ENCODE measurements around the gene TUB.

Gene TUB

DNA sequence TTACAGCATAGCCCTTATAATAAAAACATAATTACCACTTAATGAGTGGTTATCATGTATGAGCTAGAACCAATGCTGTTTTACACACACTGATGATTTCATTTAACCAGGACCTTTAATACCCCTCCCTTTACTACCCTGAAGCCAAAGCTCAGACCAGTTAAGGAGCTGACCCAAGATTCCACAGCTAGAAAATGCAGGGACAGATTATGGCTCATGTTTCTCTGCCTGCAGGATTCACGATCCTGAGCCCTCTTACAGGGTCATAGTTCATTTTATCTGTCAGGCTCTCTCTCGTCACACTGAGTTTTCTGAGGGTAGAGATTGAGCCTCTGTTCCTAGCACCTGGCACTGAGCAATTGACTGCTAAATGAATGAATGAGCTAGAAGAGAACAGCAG lies 27.4 kb downstream of the TUB start:
- DNase-seq (ENCODE audit: low read depth): no peak

DNA sequence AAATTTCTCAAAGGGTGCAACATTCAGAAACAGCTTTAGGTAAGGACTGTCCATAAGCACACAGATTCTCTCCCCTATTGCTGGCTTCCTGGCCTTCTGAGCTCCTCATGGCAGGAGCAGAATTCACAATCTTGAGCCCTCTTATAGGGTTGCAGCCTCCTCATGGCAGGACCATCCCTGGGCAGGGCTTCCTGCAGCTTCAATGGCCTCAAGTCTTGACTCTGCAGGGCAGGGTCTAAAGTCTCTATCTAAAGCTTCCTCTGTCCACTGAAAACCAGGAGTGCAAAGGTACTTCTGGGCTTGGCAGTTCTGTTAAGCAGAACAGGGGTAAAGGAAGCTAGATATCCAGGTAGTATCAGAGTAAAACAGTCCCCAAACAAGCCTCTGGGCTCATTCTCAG lies 28.7 kb downstream of the TUB start:
- DNase-seq (ENCODE audit: low read depth): no peak

DNA sequence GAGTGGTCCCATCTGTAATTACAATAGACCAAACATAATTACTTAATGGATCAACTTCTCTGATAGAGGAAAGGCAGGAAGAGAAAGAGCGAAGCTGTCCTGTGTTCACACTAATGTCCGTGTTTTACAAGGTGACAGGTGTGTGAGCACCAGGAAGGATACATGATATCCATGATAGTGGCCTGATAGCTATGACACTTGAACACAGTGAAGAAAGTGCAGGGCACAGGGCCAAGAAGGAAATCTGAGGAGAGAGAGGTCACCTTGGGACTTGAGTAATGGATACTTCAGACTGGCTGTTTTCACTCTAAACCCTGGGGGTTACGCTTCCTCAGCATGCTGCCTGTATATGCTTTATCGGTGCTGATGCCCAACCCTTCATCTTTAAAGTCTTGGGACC lies 29.4 kb downstream of the TUB start:
- DNase-seq (ENCODE audit: low read depth): no peak

DNA sequence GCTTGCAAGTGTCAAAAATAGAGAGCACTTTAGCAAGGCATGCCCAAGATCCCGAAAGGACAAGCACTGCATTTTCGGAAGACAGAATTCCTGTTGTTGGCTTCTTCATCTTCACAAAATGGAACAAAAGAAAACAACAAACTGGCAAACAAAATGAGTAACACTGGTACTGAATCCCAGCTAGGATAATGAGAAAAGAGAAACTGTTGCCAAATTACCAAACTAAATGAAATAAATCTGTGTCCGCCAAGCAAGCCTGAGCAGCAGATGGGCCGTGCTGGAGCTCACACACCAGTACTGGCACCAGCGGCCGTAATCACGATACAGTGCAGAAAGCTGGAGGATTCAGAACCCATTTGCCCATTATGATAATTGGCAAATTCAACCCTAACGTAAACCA lies 30.6 kb downstream of the TUB start:
- no peak for DNase-seq (ENCODE audit: low read depth)

DNA sequence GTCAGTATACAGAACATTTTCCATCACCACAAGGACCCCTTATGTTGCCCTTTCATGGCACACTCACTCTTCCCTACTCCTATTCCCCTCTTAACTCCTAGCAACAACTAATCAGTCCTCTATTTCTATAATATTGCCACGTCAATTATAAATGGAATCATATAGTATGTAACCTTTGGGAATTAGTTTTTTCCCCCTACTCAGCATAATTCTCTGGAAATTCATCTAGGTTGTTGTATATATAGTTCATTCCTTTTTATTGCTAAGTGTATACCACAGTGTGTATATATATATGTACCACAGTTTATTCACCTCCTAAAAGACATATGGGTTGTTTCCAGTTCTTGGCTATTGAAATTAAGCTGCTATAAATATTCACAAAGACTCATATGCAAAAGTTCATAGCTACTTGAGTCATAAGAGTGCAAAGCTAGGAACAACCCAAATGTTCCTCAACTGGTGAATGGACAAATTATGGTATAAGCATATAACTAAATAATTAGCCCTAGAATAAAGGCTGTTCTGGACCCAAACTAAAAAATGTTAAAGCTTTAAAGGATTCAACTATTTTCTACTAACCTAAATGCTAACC lies 41.3 kb downstream of the TUB start:
- DNase-seq (ENCODE audit: low read depth): no peak

DNA sequence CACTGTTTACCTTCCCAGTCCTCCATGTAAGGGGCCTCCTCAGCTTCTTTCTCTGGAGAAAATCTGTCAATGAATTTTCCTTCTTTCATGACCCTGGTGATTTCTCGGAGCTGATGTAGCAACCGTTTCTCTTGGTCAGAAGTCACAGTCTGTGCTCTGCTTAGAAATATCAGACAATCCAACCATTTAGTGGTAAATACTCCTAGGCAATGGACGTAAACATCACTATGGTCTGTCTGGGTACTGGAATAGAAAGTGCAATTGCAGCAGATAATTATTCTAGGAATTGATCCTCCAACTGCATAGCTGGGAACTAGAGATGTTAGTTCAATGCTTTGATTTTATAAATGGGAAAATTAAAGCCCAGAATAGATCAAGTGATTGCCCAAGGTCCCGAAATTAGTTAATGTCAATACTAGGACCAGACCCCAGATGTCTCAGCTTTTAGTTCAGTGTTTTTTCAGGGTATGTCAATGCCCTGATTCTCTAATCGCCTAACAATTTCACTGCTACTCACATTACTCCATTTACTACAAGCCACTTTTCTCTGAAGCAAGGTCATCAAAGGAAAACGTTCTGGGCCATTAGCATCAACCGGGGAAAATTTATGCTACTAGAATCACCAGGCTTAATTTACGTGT lies 45.8 kb downstream of the TUB start:
- no peak for DNase-seq (ENCODE audit: low read depth)

DNA sequence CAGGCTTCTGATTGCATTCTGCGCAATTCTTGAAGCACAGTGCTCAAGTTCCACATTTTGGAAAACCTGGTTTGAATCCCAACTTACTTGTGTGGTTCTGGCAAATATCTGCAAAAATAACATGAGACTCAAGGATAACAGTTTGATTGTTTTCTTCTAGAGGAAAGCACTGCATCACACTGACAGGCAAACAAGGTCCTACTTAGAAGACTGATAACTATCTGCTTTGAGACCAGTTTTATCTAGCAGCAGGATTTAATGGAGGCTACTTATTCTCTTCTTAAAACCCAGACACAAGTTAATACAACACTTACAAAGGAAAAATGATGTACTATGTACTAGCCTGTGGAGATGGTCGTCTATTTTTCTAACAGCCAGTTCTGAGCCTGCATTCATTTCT lies 46.4 kb downstream of the TUB start:
- DNase-seq (ENCODE audit: low read depth): no peak

DNA sequence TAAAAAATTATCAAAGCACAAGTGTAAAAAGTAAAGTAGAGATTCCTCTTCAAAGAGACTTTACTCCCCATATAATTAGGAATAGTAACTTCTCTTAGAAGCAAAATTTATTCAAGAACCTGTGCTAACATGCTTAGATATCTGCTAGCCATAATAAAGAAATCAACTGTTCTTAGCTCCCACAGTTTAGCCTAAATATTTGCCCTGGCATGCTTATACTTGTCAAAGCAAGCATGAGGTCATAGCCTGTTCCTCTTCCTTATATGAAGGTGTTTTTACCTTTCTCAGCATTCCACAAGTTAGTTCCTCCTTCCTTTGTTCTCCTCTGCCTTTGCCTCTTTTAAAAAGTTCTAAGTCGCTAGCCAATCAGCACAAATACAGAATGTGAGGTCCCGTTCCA lies 57.5 kb downstream of the TUB start:
- DNase-seq (ENCODE audit: low read depth): no peak

DNA sequence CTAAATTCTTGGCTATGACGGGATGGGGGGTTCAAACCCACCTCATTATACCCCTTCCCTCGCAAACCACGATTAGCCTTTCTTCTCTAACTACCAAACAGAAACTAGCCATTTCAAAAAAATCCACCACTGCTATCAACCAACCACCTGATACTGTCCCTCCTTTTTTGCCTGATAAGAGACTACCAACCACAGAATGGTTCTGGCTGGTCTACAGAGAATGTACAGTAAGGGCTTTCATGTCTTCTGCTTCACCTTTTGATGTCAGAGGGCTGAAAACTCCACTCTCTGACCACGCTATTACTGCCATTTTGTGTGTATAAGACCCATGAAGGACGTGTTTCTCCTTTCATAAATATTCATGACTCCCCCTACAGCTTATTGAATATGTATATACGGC lies 68.7 kb downstream of the TUB start:
- DNase-seq (ENCODE audit: low read depth): no peak
